PC-3 (cell line): ENCODE data around the gene SNTG2. TPM values are rescaled to one million over a fixed set of nuclear protein-coding genes. Genes with fewer than 3 reads are reported as not detected.

Experiments used
- ATAC-seq: fragments of 200-7000 bp; cut with Tn5 transposase; 2 replicates; pipeline ENCODE4 v1.9.1; 2020; ENCODE audit warnings: mild to moderate bottlenecking, moderate library complexity
- BruUV-seq: library from RNA; stranded (reverse); fragments of 400-500 nt; replicated peaks from 2 replicates; lab custom pipeline; 2021; lab: Mats Ljungman, UMichigan
- CTCF ChIA-PET: fragments of 300-600 bp; sonication (Branson Sonifier 250); formaldehyde crosslinking; loops from one replicate; lab custom pipeline; 2022; ENCODE audit warnings: antibody characterized with exemption; lab: Charles Lee
- POLR2A ChIA-PET: fragments of 300-600 bp; sonication (Branson Sonifier 250); formaldehyde crosslinking; loops from one replicate; lab custom pipeline; 2022; ENCODE audit warnings: antibody characterized with exemption; ENCODE audit not compliant: unreplicated experiment; lab: Charles Lee
- DNase-seq: peaks from one replicate; pipeline ENCODE4 v3.0.0-alpha.2; 2015
- H2AFZ ChIP-seq: fragments of 300-600 bp; sonication (generic); 2 replicates; pipeline ENCODE4 v1.6.0; 2016; ENCODE audit warnings: antibody characterized with exemption, low read length
- H3F3A ChIP-seq: fragments of 300-600 bp; sonication (generic); one replicate; pipeline ENCODE4 v1.6.0; 2017; ENCODE audit warnings: antibody characterized with exemption, low read length, control low read depth, mild to moderate bottlenecking; ENCODE audit not compliant: unreplicated experiment
- H3K27ac ChIP-seq: fragments of 300-600 bp; sonication (generic); 2 replicates; pipeline ENCODE4 v1.5.1; 2016; ENCODE audit warnings: mild to moderate bottlenecking, low read length
- H3K27me3 ChIP-seq: fragments of 300-600 bp; sonication (generic); 2 replicates; pipeline ENCODE4 v1.6.1; 2016; ENCODE audit warnings: low read length, mixed read lengths
- H3K36me3 ChIP-seq: fragments of 300-600 bp; sonication (generic); 2 replicates; pipeline ENCODE4 v1.6.1; 2016; ENCODE audit warnings: low read depth, mixed run types, low read length, mixed read lengths
- H3K4me1 ChIP-seq: fragments of 300-600 bp; sonication (generic); 2 replicates; pipeline ENCODE4 v1.5.1; 2016; ENCODE audit warnings: low read length; ENCODE audit not compliant: insufficient read depth
- H3K4me2 ChIP-seq: fragments of 300-600 bp; sonication (generic); 2 replicates; pipeline ENCODE4 v1.6.0; 2016; ENCODE audit warnings: low read length
- H3K4me3 ChIP-seq: fragments of 300-600 bp; sonication (generic); 2 replicates; pipeline ENCODE4 v1.5.1; 2016; ENCODE audit warnings: mild to moderate bottlenecking, low read length, mixed read lengths
- H3K79me2 ChIP-seq: fragments of 300-600 bp; sonication (generic); 2 replicates; pipeline ENCODE4 v1.6.1; 2017; ENCODE audit warnings: low read length, mixed read lengths
- H3K9ac ChIP-seq: fragments of 300-600 bp; sonication (generic); 2 replicates; pipeline ENCODE4 v1.6.0; 2016; ENCODE audit warnings: mild to moderate bottlenecking, low read length
- H3K9me2 ChIP-seq: fragments of 300-600 bp; sonication (generic); replicated peaks from 2 replicates; pipeline ENCODE4 v1.6.1; 2016; ENCODE audit warnings: mixed run types, low read length, mixed read lengths
- H3K9me3 ChIP-seq: fragments of 300-600 bp; sonication (generic); 2 replicates; pipeline ENCODE4 v1.6.1; 2016; ENCODE audit warnings: low read length, mixed read lengths
- H4K20me1 ChIP-seq: fragments of 300-600 bp; sonication (generic); 2 replicates; pipeline ENCODE4 v1.6.1; 2016; ENCODE audit warnings: low read length, mixed read lengths
- CTCF ChIP-seq: fragments of 300-600 bp; sonication (generic); conservative IDR thresholded peaks from 2 replicates; pipeline ENCODE4 v1.5.1; 2017; ENCODE audit warnings: antibody characterized with exemption, low read depth, mild to moderate bottlenecking, low read length
- EZH2 ChIP-seq: fragments of 300-600 bp; sonication (generic); IDR thresholded peaks from one replicate; pipeline ENCODE4 v1.6.1; 2017; ENCODE audit warnings: antibody characterized with exemption, mild to moderate bottlenecking, low read length; ENCODE audit not compliant: unreplicated experiment
- EZH2phosphoT487 ChIP-seq: fragments of 300-600 bp; sonication (generic); IDR thresholded peaks from 2 replicates; pipeline ENCODE4 v1.6.1; 2018; ENCODE audit warnings: mild to moderate bottlenecking, antibody characterized with exemption, low read length, borderline replicate concordance
- intact Hi-C: fragments of 100-400 bp; cut with micrococcal nuclease; formaldehyde crosslinking; loops from 2 replicates; pipeline ENCODE4 v1.9.0; 2023
- total RNA-seq: library from RNA; depleted of rRNA; stranded (reverse); fragments of >200 nt; gene quantifications from 2 replicates; pipeline ENCODE4 v1.2.3, GENCODE V29; 2014

The SNTG2 gene
- total RNA-seq, 1 experiment from 2014 or later, result not detected

GRCh38 chr2:1053786-1054185 is 103.1 kb downstream of the SNTG2 start:
- H3K4me1 ChIP-seq, result peaks cover 9% of the 10 kb centered on the region
- no TSS peak for BruUV-seq
- H3K79me2 ChIP-seq, result no peaks in the 10 kb centered on the region

GRCh38 chr2:1054399-1054798 is 103.8 kb downstream of the SNTG2 start:
- no peak overlapping the region for H3K4me2 ChIP-seq
- no peaks in the 10 kb centered on the region for H3K36me3 ChIP-seq
- H2AFZ ChIP-seq, result no peak overlapping the region
- no peak overlapping the region for H3K4me3 ChIP-seq
- H3K9me2 ChIP-seq, result no peaks in the 10 kb centered on the region
- H3K79me2 ChIP-seq, result no peaks in the 10 kb centered on the region
- ChIA-PET POLR2A (no interaction called here), CTCF (no interaction called here)
- no peaks in the 10 kb centered on the region for H3F3A ChIP-seq
- H4K20me1 ChIP-seq, result no peaks in the 10 kb centered on the region
- H3K9me3 ChIP-seq, result no peaks in the 10 kb centered on the region
- no peak overlapping the region for H3K9ac ChIP-seq
- intact Hi-C loops, result no loop called here
- BruUV-seq, result no TSS peak
- no peak overlapping the region for H3K27ac ChIP-seq
- no peaks in the 10 kb centered on the region for H3K27me3 ChIP-seq
- ATAC-seq (no peak), DNase-seq (no peak)
- no peak for TF ChIP-seq CTCF
- TF ChIP-seq EZH2, result no peak
- TF ChIP-seq EZH2phosphoT487, result no peak
- H3K4me1 ChIP-seq, result peaks cover 9% of the 10 kb centered on the region

More at GRCh38 chr2:1053786-1054185, 103.1 kb downstream of the SNTG2 start:
- no peaks in the 10 kb centered on the region for H3K9me2 ChIP-seq
- H3K4me3 ChIP-seq, result no peak overlapping the region
- H2AFZ ChIP-seq, result no peak overlapping the region
- no peak overlapping the region for H3K27ac ChIP-seq
- ChIA-PET POLR2A (no interaction called here), CTCF (no interaction called here)
- no peaks in the 10 kb centered on the region for H3K27me3 ChIP-seq
- ATAC-seq (no peak), DNase-seq (no peak)
- intact Hi-C loops, result no loop called here
- H3K36me3 ChIP-seq, result no peaks in the 10 kb centered on the region
- no peak overlapping the region for H3K4me2 ChIP-seq
- no peak overlapping the region for H3K9ac ChIP-seq
- H3F3A ChIP-seq, result no peaks in the 10 kb centered on the region
- no peaks in the 10 kb centered on the region for H4K20me1 ChIP-seq
- H3K9me3 ChIP-seq, result no peaks in the 10 kb centered on the region
- TF ChIP-seq EZH2phosphoT487 (no peak), CTCF (no peak), EZH2 (no peak)

- no peaks in the 10 kb centered on the region for H3F3A ChIP-seq
- no peak overlapping the region for H3K9ac ChIP-seq
- H2AFZ ChIP-seq, result no peak overlapping the region
- no peaks in the 10 kb centered on the region for H4K20me1 ChIP-seq
- peak; percentile 19 for DNase-seq
- TF ChIP-seq CTCF, result no peak
- TF ChIP-seq EZH2, result no peak
- TF ChIP-seq EZH2phosphoT487, result no peak
- no peaks in the 10 kb centered on the region for H3K9me2 ChIP-seq
- intact Hi-C loops, result no loop called here
- H3K27ac ChIP-seq, result no peak overlapping the region
- BruUV-seq, result no TSS peak
- no peaks in the 10 kb centered on the region for H3K9me3 ChIP-seq
- H3K36me3 ChIP-seq, result no peaks in the 10 kb centered on the region
- ATAC-seq, result peak; percentile 48; the same call in 1 of the 2 replicates
- no peak overlapping the region for H3K4me3 ChIP-seq
- POLR2A ChIA-PET, result no interaction called here
- H3K27me3 ChIP-seq, result 0 out of 2 replicates have a peak, but pooled peaks cover under 1% of the 10 kb centered on the region
- peaks cover 9% of the 10 kb centered on the region for H3K4me1 ChIP-seq
- H3K79me2 ChIP-seq, result no peaks in the 10 kb centered on the region
- CTCF ChIA-PET, result no interaction called here
- H3K4me2 ChIP-seq, result peak overlapping the region; percentile 39
These were observed 104.5 kb downstream of the SNTG2 start for GRCh38 chr2:1055014-1055595.
